Activated CD4-positive, alpha-beta T cell treated with anti-CD3 and anti-CD28 coated beads, Interleukin-2, amount 50 U/mL, for 48 hours (primary cell): ENCODE data around the gene TFB1M.
"Not testable (repeated sequence)": the region's sequence is repeated elsewhere in the genome, so short reads cannot be mapped to it uniquely, and the experiment has no call there.

Source experiments
- DNase-seq, 2 experiments: peaks; one replicate each; pipeline ENCODE4 v3.0.0-alpha.2; 2020

TFB1M gene

GRCh38 chr6:155329460-155330132, 15.3 kb upstream of the TFB1M start:
- DNase-seq = no peak

GRCh38 chr6:155328539-155329459, 14.5 kb upstream of the TFB1M start:
- DNase-seq = no peak

- no peak for DNase-seq
Observed at GRCh38 chr6:155328074-155328538, 13.8 kb upstream of the TFB1M start.

- peak; percentile 66 to 70 for DNase-seq
Observed at GRCh38 chr6:155327326-155328073, 13.2 kb upstream of the TFB1M start.

- no peak for DNase-seq
Observed at GRCh38 chr6:155325700-155326516, 11.6 kb upstream of the TFB1M start.

- no peak for DNase-seq
Observed at GRCh38 chr6:155324993-155325392, 10.7 kb upstream of the TFB1M start.

- DNase-seq = no peak
Observed at GRCh38 chr6:155324172-155324571, 9.9 kb upstream of the TFB1M start.

- no peak for DNase-seq
Observed at GRCh38 chr6:155319902-155320301, 5.6 kb upstream of the TFB1M start.

- no peak for DNase-seq
Observed at GRCh38 chr6:155317186-155317585, 2.9 kb upstream of the TFB1M start.

- DNase-seq = no peak
Observed at GRCh38 chr6:155316419-155316818, 2.1 kb upstream of the TFB1M start.

GRCh38 chr6:155315516-155315871, 1.2 kb upstream of the TFB1M start:
- no peak for DNase-seq

GRCh38 chr6:155314773-155315515, 660 bp upstream of the TFB1M start:
- peak; percentile 64 to 75 for DNase-seq

GRCh38 chr6:155313602-155314091, 637 bp downstream of the TFB1M start:
- peak in 1 of 2 experiments; percentile 39 for DNase-seq

- DNase-seq = not testable (repeated sequence)
Observed at GRCh38 chr6:155312950-155313349, 1.3 kb downstream of the TFB1M start.

- no peak for DNase-seq
Observed at GRCh38 chr6:155311583-155311982, 2.7 kb downstream of the TFB1M start.

GRCh38 chr6:155311086-155311485, 3.2 kb downstream of the TFB1M start:
- no peak for DNase-seq

- DNase-seq = no peak
Observed at GRCh38 chr6:155310596-155310995, 3.7 kb downstream of the TFB1M start.

GRCh38 chr6:155309150-155309549, 5.1 kb downstream of the TFB1M start:
- DNase-seq = no peak

- no peak for DNase-seq
Observed at GRCh38 chr6:155306958-155307357, 7.3 kb downstream of the TFB1M start.

GRCh38 chr6:155303361-155303870, 10.9 kb downstream of the TFB1M start:
- no peak for DNase-seq

GRCh38 chr6:155301867-155302266, 12.4 kb downstream of the TFB1M start:
- DNase-seq = no peak
